Measurements from ENCODE around the gene PRELID1. TPM values are rescaled to one million over a fixed set of nuclear protein-coding genes. Genes with fewer than 3 reads are reported as not detected.

PRELID1 gene
- polyA plus RNA-seq, 2 of the 4 experiments (the other 2 are of a cell fraction), result 218 to 250 TPM

DNA sequence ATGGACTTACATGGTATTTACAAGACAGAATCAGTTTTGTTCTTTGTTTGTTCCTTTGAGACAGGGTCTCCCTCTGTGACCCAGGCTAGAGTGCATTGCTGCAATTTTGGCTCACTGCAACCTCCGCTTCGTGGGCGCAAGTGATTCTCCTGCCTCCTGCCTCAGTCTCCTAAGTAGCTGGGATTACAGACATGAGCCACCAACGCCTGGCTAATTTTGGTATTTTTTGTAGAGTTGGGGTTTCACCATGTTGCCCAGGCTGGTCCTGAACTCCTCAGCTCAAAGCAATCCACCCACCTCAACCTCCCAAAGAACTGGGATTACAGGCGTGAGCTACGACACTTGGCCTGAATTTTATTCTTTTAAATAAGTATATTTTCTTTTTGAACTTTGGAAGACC lies 27.7 kb upstream of the PRELID1 start:
- FAIRE-seq, result no peak
- CTCF ChIA-PET, result no interaction called here
- TF ChIP-seq, protein P1, sequence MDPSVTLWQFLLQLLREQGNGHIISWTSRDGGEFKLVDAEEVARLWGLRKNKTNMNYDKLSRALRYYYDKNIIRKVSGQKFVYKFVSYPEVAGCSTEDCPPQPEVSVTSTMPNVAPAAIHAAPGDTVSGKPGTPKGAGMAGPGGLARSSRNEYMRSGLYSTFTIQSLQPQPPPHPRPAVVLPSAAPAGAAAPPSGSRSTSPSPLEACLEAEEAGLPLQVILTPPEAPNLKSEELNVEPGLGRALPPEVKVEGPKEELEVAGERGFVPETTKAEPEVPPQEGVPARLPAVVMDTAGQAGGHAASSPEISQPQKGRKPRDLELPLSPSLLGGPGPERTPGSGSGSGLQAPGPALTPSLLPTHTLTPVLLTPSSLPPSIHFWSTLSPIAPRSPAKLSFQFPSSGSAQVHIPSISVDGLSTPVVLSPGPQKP (IDR thresholded peaks at IDR 0.05; ENCODE audit: low read depth, low read length), result no peak
- TF ChIP-seq SMC3 (IDR thresholded peaks at IDR 0.05), result no peak
- TF ChIP-seq CEBPB (IDR thresholded peaks at IDR 0.05), result no peak
- no peak for TF ChIP-seq BHLHE40 (IDR thresholded peaks at IDR 0.05; ENCODE audit: low read depth, low read length)
- TF ChIP-seq MAZ (IDR thresholded peaks at IDR 0.05; ENCODE audit: borderline replicate concordance, low read depth, low read length), result no peak
- no peak for TF ChIP-seq CHD2 (IDR thresholded peaks at IDR 0.05; ENCODE audit: low read length, partially characterized antibody)
- TF ChIP-seq, protein P2, sequence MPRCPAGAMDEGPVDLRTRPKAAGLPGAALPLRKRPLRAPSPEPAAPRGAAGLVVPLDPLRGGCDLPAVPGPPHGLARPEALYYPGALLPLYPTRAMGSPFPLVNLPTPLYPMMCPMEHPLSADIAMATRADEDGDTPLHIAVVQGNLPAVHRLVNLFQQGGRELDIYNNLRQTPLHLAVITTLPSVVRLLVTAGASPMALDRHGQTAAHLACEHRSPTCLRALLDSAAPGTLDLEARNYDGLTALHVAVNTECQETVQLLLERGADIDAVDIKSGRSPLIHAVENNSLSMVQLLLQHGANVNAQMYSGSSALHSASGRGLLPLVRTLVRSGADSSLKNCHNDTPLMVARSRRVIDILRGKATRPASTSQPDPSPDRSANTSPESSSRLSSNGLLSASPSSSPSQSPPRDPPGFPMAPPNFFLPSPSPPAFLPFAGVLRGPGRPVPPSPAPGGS (IDR thresholded peaks at IDR 0.05), result no peak
- Histone ChIP-seq H3K9me3 (no peaks in the 10 kb centered on the region), H3K4me3 (no peak overlapping the region), H3K27ac (no peak overlapping the region), H3K4me2 (no peak overlapping the region), H3K4me1 (no peaks in the 10 kb centered on the region)
- WGBS (ENCODE audit: missing lambda C conversion rate), result 95% methylated on average over 6 of the region's 6 CpGs
- no peak for DNase-seq (ENCODE audit: low read depth in 1 of 2, low spot score in 1 of 2)
- POLR2A ChIA-PET, result no interaction called here
- ATAC-seq, result no peak

DNA sequence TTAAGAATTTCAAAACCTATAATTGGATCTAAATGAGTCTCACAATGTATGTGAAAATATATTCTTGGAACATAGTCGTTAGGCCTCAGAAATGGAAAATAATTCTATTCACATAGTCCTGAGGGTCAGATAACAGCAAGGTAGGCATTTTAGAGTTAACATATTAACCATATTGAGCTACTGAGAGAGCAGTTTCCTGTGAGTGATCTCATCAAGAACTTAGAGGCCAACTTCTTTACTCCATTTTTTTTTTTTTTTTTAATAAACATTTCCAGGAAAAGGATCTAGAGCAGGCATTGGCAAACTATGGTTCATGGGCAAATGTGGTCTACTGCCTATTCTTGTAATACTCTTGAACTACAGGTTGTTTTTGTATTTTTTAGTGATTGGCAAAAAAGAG lies 26.7 kb upstream of the PRELID1 start:
- TF ChIP-seq ZC3H11A (IDR thresholded peaks at IDR 0.05) (no peak), CHD4 (IDR thresholded peaks at IDR 0.05; ENCODE audit: borderline replicate concordance) (no peak)
- Histone ChIP-seq H3K27ac (no peak overlapping the region), H3K4me1 (no peaks in the 10 kb centered on the region), H3K9me3 (no peaks in the 10 kb centered on the region), H3K4me2 (no peak overlapping the region), H3K4me3 (no peak overlapping the region)
- 51% methylated on average over 1 of the region's 1 CpG for WGBS (ENCODE audit: missing lambda C conversion rate)
- no peak for DNase-seq (ENCODE audit: low read depth in 1 of 2, low spot score in 1 of 2)
- no peak for ATAC-seq
- FAIRE-seq, result no peak
- CTCF ChIA-PET, result interaction anchor here (0.6 kb wide), 1 partner anchor 121 kb away, joined by 3 read pairs; no protein-coding TSS in a partner anchor
- POLR2A ChIA-PET, result no interaction called here

DNA sequence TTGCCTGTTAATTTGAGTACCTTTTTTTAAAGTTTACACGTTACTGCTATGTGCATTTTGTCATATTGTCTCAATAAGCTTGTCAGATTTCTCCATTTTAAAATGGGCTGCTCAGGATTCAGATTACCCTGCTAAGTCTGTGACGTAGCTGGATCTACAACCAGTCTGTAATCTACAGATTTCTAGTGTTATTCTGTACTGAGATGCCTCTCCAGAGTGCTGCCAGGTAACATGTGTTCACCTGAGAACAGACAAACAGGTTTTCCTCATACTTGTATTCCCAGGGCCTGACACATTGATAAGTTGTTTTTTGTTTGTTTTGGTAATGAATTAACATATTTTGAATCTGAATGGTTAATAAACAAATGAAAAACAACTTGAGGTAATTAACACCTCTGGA lies 15.4 kb upstream of the PRELID1 start:
- no peak for FAIRE-seq
- no peak for ATAC-seq
- Histone ChIP-seq H3K4me3 (no peak overlapping the region), H3K27ac (no peak overlapping the region), H3K4me1 (no peaks in the 10 kb centered on the region), H3K4me2 (no peak overlapping the region), H3K9me3 (no peaks in the 10 kb centered on the region)
- TF ChIP-seq, protein P3, sequence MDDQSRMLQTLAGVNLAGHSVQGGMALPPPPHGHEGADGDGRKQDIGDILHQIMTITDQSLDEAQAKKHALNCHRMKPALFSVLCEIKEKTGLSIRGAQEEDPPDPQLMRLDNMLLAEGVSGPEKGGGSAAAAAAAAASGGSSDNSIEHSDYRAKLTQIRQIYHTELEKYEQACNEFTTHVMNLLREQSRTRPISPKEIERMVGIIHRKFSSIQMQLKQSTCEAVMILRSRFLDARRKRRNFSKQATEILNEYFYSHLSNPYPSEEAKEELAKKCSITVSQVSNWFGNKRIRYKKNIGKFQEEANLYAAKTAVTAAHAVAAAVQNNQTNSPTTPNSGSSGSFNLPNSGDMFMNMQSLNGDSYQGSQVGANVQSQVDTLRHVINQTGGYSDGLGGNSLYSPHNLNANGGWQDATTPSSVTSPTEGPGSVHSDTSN (IDR thresholded peaks at IDR 0.05), result no peak
- TF ChIP-seq, protein P4, sequence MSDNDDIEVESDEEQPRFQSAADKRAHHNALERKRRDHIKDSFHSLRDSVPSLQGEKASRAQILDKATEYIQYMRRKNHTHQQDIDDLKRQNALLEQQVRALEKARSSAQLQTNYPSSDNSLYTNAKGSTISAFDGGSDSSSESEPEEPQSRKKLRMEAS (IDR thresholded peaks at IDR 0.05), result no peak
- TF ChIP-seq CBX2 (IDR thresholded peaks at IDR 0.05; ENCODE audit: borderline replicate concordance, low read depth), result no peak
- no peak for TF ChIP-seq EP300 (IDR thresholded peaks at IDR 0.05)
- no peak for TF ChIP-seq CHD4 (IDR thresholded peaks at IDR 0.05; ENCODE audit: borderline replicate concordance)
- TF ChIP-seq NFE2L2 (conservative IDR thresholded peaks at IDR 0.05; ENCODE audit: low read length), result no peak
- no peak for TF ChIP-seq SMC3 (IDR thresholded peaks at IDR 0.05)
- TF ChIP-seq JUN (IDR thresholded peaks at IDR 0.05), result no peak
- POLR2A ChIA-PET, result no interaction called here
- no peak for DNase-seq (ENCODE audit: low read depth in 1 of 2, low spot score in 1 of 2)
- CTCF ChIA-PET, result interaction anchor here (2.2 kb wide), 1 partner anchor 22 kb away, joined by 6 read pairs; no protein-coding TSS in a partner anchor
- WGBS (ENCODE audit: missing lambda C conversion rate), result 89% methylated on average over 2 of the region's 2 CpGs

DNA sequence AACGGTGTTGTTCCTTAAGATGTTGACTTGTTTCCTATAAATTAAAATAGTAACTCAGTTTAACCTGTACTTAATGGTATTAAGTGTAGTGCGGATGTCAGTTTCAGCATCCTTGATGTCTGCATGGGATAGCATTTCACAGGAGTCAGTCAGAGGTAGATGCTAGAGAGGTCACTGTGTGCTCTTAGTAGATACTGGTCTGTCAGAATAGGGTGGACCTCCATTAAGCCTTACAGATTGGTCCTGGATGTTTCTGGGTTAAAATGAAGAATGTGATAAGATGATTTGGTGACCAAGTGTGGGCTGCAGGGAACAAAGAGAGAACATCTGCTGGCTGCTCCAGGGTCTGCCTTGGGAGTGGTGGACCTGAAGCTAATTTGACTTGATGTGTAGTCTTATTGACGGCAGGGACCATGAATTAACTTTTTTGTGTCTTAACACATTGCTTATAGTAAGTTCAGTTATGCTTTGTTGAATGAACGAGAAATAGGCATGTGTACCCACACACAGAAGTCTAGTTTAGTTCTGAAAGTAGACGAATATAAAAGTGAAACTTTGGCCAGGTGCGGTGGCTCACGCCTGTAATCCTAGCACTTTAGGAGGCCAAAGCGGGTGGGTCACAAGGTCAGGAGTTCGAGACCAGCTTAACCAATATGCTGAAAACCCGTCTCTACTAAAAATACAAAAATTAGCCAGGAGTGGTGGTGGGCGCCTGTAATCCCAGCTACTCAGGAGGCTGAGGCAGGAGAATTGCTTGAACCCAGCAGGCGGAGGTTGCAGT lies 12.6 kb upstream of the PRELID1 start:
- no peaks in the 10 kb centered on the region for H3K9me3 ChIP-seq
- H3K4me3 ChIP-seq, result no peak overlapping the region
- no peak overlapping the region for H3K27ac ChIP-seq
- no peak overlapping the region for H3K4me2 ChIP-seq
- DNase-seq (ENCODE audit: low read depth in 1 of 2, low spot score in 1 of 2) (no peak), FAIRE-seq (no peak), ATAC-seq (no peak)
- ChIA-PET POLR2A (no interaction called here), CTCF (interaction anchor here (0.7 to 1.4 kb wide), 2 partner anchors 18 to 70 kb away, joined by 3 to 5 read pairs; no protein-coding TSS in a partner anchor)
- no peaks in the 10 kb centered on the region for H3K4me1 ChIP-seq
- no peak for TF ChIP-seq ESRRA (IDR thresholded peaks at IDR 0.05; ENCODE audit: borderline replicate concordance, low read length)
- TF ChIP-seq ZNF302 (CRISPR knock-in tag; IDR thresholded peaks at IDR 0.05), result no peak
- TF ChIP-seq NFE2L2 (conservative IDR thresholded peaks at IDR 0.05; ENCODE audit: low read length), result no peak
- 92% methylated on average over 12 of the region's 12 CpGs for WGBS (ENCODE audit: missing lambda C conversion rate)

Measured in A549 (cell line).